HEK293 (cell line): ENCODE results near the gene TNXB.
A peak's percentile ranks its signal among the peaks of the same experiment; 100 is the strongest.

Experiments used
- CTCF ChIA-PET: fragments of 350-600 bp; formaldehyde crosslinking; extraction: SDS; loops from one replicate; lab custom pipeline; 2021; ENCODE audit warnings: antibody characterized with exemption; lab: Yijun Ruan, JAX
- POLR2A ChIA-PET: fragments of 300-600 bp; formaldehyde crosslinking; extraction: SDS; loops from one replicate; lab custom pipeline; 2020; ENCODE audit warnings: antibody characterized with exemption, inconsistent platforms; lab: Yijun Ruan, JAX
- H3K27ac ChIP-seq: fragments of 200-500 bp; sonication (Bioruptor generic); 2 replicates; pipeline ENCODE4 v1.5.1; 2014; ENCODE audit warnings: low read depth, low read length, control low read depth, inconsistent platforms; ENCODE audit errors: extremely low read depth
- H3K36me3 ChIP-seq, 2 experiments: fragments of 200-500 bp in 1 of 2; sonication (Bioruptor generic) in 1 of 2; 1 replicate in 1 of 2; 2 replicates in 1 of 2; pipeline ENCODE4 v1.5.1; 2014 to 2017; ENCODE audit warnings: inconsistent platforms in 2 of 2, low read length in 2 of 2; ENCODE audit not compliant: control insufficient read depth in 2 of 2, insufficient read depth in 1 of 2
- H3K4me1 ChIP-seq: fragments of 200-500 bp; sonication (Bioruptor generic); 2 replicates; pipeline ENCODE4 v1.5.1; 2014; ENCODE audit warnings: mild to moderate bottlenecking, low read length, inconsistent platforms; ENCODE audit not compliant: control insufficient read depth, insufficient read depth
- H3K4me3 ChIP-seq: 2 replicates; pipeline ENCODE4 v1.5.1; 2011; ENCODE audit warnings: low read depth, mild to moderate bottlenecking, control low read depth, low read length, moderate library complexity
- H3K9me3 ChIP-seq: fragments of 200-500 bp; sonication (Bioruptor generic); 2 replicates; pipeline ENCODE4 v1.5.1; 2014; ENCODE audit warnings: low read depth, low read length, inconsistent platforms; ENCODE audit not compliant: control insufficient read depth, insufficient read depth
- EGR2 ChIP-seq: fragments of 450-650 bp; formaldehyde crosslinking; IDR thresholded peaks from 2 replicates; pipeline ENCODE4 v1.5.1; 2016; ENCODE audit warnings: low read depth, missing biosample characterization, missing genetic modification characterization
- GLIS2 ChIP-seq: fragments of 450-650 bp; formaldehyde crosslinking; IDR thresholded peaks from 2 replicates; pipeline ENCODE4 v1.5.1; 2016; ENCODE audit warnings: missing biosample characterization, missing genetic modification characterization
- KLF10 ChIP-seq: fragments of 450-650 bp; IDR thresholded peaks from 2 replicates; pipeline ENCODE4 v1.5.1; 2018; ENCODE audit warnings: missing biosample characterization, mild to moderate bottlenecking, missing genetic modification characterization
- SP2 ChIP-seq: fragments of 450-650 bp; formaldehyde crosslinking; IDR thresholded peaks from 2 replicates; pipeline ENCODE4 v1.5.1; 2016; ENCODE audit warnings: missing biosample characterization, missing genetic modification characterization
- SP3 ChIP-seq: fragments of 450-650 bp; formaldehyde crosslinking; IDR thresholded peaks from 2 replicates; pipeline ENCODE4 v1.5.1; 2016; ENCODE audit warnings: missing biosample characterization, missing genetic modification characterization
- YY2 ChIP-seq: fragments of 450-650 bp; formaldehyde crosslinking; IDR thresholded peaks from 2 replicates; pipeline ENCODE4 v1.5.1; 2016; ENCODE audit warnings: missing biosample characterization, missing genetic modification characterization
- ZBTB48 ChIP-seq: fragments of 450-650 bp; formaldehyde crosslinking; IDR thresholded peaks from 2 replicates; pipeline ENCODE4 v1.5.1; 2016; ENCODE audit warnings: missing biosample characterization, missing genetic modification characterization
- ZBTB7A ChIP-seq: fragments of 450-650 bp; formaldehyde crosslinking; IDR thresholded peaks from 2 replicates; pipeline ENCODE4 v1.5.1; 2016; ENCODE audit warnings: low read depth, missing biosample characterization, missing genetic modification characterization
- ZBTB8A ChIP-seq: fragments of 450-650 bp; formaldehyde crosslinking; IDR thresholded peaks from 2 replicates; pipeline ENCODE4 v1.5.1; 2016; ENCODE audit warnings: missing biosample characterization, missing genetic modification characterization
- ZEB2 ChIP-seq: fragments of 450-650 bp; formaldehyde crosslinking; IDR thresholded peaks from 2 replicates; pipeline ENCODE4 v1.5.1; 2016; ENCODE audit warnings: missing biosample characterization, missing genetic modification characterization
- ZFHX2 ChIP-seq: fragments of 450-650 bp; formaldehyde crosslinking; conservative IDR thresholded peaks from 2 replicates; pipeline ENCODE4 v1.5.1; 2016; ENCODE audit warnings: missing biosample characterization, missing genetic modification characterization
- ZFP69B ChIP-seq: fragments of 450-650 bp; formaldehyde crosslinking; IDR thresholded peaks from 2 replicates; pipeline ENCODE4 v1.5.1; 2016; ENCODE audit warnings: missing biosample characterization, missing genetic modification characterization
- ZNF184 ChIP-seq: fragments of 450-650 bp; IDR thresholded peaks from 2 replicates; pipeline ENCODE4 v1.5.1; 2018; ENCODE audit warnings: missing biosample characterization, mild to moderate bottlenecking, missing genetic modification characterization
- ZNF2 ChIP-seq: fragments of 450-650 bp; formaldehyde crosslinking; IDR thresholded peaks from 2 replicates; pipeline ENCODE4 v1.5.1; 2016; ENCODE audit warnings: missing biosample characterization, missing genetic modification characterization
- ZNF221 ChIP-seq: fragments of 450-650 bp; formaldehyde crosslinking; IDR thresholded peaks from 2 replicates; pipeline ENCODE4 v1.5.1; 2017; ENCODE audit warnings: missing biosample characterization, missing genetic modification characterization, borderline replicate concordance
- ZNF335 ChIP-seq: fragments of 450-650 bp; formaldehyde crosslinking; conservative IDR thresholded peaks from 2 replicates; pipeline ENCODE4 v1.5.1; 2016; ENCODE audit warnings: missing biosample characterization, missing genetic modification characterization
- ZNF354C ChIP-seq: fragments of 450-650 bp; formaldehyde crosslinking; IDR thresholded peaks from 2 replicates; pipeline ENCODE4 v1.5.1; 2016; ENCODE audit warnings: missing biosample characterization, missing genetic modification characterization, low read depth, borderline replicate concordance
- ZNF366 ChIP-seq: fragments of 450-650 bp; formaldehyde crosslinking; conservative IDR thresholded peaks from 2 replicates; pipeline ENCODE4 v1.5.1; 2016; ENCODE audit warnings: missing biosample characterization, missing genetic modification characterization
- ZNF394 ChIP-seq: fragments of 450-650 bp; formaldehyde crosslinking; IDR thresholded peaks from 2 replicates; pipeline ENCODE4 v1.5.1; 2016; ENCODE audit warnings: missing biosample characterization, missing genetic modification characterization, mild to moderate bottlenecking, moderate library complexity, borderline replicate concordance
- ZNF561 ChIP-seq: fragments of 450-650 bp; IDR thresholded peaks from 2 replicates; pipeline ENCODE4 v1.5.1; 2018; ENCODE audit warnings: missing biosample characterization, missing genetic modification characterization, borderline replicate concordance
- TF ChIP-seq, protein P1 (sequence below): fragments of 450-650 bp; formaldehyde crosslinking; IDR thresholded peaks from 2 replicates; pipeline ENCODE4 v1.5.1; 2017; ENCODE audit warnings: missing biosample characterization, missing genetic modification characterization
- TF ChIP-seq, protein P2 (sequence below): fragments of 450-650 bp; formaldehyde crosslinking; IDR thresholded peaks from 2 replicates; pipeline ENCODE4 v1.5.1; 2017; ENCODE audit warnings: missing biosample characterization, missing genetic modification characterization
- TF ChIP-seq, protein P3 (sequence below): fragments of 450-650 bp; formaldehyde crosslinking; IDR thresholded peaks from 2 replicates; pipeline ENCODE4 v1.5.1; 2017; ENCODE audit warnings: missing biosample characterization, missing genetic modification characterization
- TF ChIP-seq, protein P4 (sequence below): fragments of 450-650 bp; formaldehyde crosslinking; IDR thresholded peaks from 2 replicates; pipeline ENCODE4 v1.5.1; 2016; ENCODE audit warnings: missing biosample characterization, missing genetic modification characterization, borderline replicate concordance

The TNXB gene

DNA sequence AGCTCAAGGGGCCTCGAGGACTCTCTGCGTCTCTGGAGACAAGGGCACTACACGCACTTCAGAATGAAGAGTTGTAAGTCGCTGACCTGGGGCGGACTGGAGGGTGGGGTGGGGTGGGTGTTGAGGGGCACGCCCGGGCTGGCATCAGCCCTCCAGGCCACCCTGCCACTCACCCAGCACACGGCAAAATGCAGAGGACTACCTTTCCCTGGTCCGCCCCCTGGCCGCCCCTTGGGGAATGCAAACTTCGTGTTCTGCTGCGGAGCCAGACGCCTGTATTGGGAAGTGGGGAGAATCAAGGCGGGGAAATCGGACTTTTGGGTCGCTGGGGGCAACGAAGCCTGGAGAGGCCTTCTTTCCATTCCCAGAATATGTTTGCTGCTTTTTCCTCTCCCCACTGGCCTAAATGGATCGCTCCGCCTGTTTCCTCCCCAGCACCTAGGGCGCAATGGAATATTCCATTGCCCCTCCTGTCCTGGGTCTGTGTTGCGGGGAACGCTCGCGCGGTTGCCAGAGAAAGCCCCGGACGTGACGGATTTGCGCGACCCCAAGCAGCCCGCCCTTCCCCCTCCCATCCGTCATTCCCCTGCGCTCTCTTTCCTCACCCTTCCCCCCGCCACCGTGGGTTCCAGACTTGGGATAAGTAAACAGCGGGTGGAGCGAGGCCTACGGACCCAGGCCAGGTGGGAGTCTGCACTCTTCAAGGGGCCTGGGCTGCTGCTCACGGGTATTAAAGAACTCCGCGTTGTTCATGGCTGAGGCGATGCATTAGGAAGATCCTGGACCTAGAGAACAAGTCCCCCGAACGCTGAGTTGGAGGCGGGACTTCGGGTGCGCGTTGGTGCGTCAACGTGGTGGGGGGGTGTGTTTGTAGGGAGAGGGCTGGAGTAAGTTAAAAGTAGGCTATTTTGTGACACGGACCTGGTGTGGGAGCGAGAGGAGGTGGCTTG is 44.7 kb upstream of the TNXB start, which contains the start of gene PPT2:
Gene PPT2, plus strand, starts transcription at position 578 of the 950 bp plus-strand sequence. CDS start 454 bp downstream, outside the sequence.
- Histone ChIP-seq H3K27ac (peak within 1 kb of the TSS; percentile 80), H3K36me3 (peaks cover 22 to 37% of the 10 kb centered on the region in 2 experiments), H3K4me3 (peak within 1 kb of the TSS; percentile 66), H3K4me1 (peaks cover 7% of the 10 kb centered on the region; the same call in 1 of the 2 replicates), H3K9me3 (no peaks in the 10 kb centered on the region)
- ChIA-PET CTCF (interaction anchor here (0.6 to 1.3 kb wide), 8 partner anchors 15 to 1223 kb away, joined by 3 to 21 read pairs (median 6); partner anchors contain the start of genes ATF6B and FKBPL), POLR2A (interaction anchor here (0.6 to 3.4 kb wide), 14 partner anchors 9 to 817 kb away, joined by 3 to 38 read pairs (median 6); partner anchors contain the start of genes AGPAT1, ATF6B, DDX39B and FKBPL)
- TF ChIP-seq ZNF221 = no peak
- peak; percentile 19; the same call in 1 of the 2 replicates for TF ChIP-seq ZBTB48 (tag by site-specific recombination)
- peak; percentile 77 for TF ChIP-seq SP2
- TF ChIP-seq ZFP69B (tag by site-specific recombination) = no peak; the same call in none of the 2 replicates
- TF ChIP-seq GLIS2 (tag by site-specific recombination) = peak; percentile 25
- TF ChIP-seq, protein P1, sequence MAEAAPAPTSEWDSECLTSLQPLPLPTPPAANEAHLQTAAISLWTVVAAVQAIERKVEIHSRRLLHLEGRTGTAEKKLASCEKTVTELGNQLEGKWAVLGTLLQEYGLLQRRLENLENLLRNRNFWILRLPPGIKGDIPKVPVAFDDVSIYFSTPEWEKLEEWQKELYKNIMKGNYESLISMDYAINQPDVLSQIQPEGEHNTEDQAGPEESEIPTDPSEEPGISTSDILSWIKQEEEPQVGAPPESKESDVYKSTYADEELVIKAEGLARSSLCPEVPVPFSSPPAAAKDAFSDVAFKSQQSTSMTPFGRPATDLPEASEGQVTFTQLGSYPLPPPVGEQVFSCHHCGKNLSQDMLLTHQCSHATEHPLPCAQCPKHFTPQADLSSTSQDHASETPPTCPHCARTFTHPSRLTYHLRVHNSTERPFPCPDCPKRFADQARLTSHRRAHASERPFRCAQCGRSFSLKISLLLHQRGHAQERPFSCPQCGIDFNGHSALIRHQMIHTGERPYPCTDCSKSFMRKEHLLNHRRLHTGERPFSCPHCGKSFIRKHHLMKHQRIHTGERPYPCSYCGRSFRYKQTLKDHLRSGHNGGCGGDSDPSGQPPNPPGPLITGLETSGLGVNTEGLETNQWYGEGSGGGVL (tag by site-specific recombination) = peak; percentile 93
- TF ChIP-seq ZFHX2 (tag by site-specific recombination) = peak; percentile 82
- peak; percentile 81 for TF ChIP-seq EGR2 (tag by site-specific recombination)
- peak; percentile 72 for TF ChIP-seq SP3
- TF ChIP-seq, protein P2, sequence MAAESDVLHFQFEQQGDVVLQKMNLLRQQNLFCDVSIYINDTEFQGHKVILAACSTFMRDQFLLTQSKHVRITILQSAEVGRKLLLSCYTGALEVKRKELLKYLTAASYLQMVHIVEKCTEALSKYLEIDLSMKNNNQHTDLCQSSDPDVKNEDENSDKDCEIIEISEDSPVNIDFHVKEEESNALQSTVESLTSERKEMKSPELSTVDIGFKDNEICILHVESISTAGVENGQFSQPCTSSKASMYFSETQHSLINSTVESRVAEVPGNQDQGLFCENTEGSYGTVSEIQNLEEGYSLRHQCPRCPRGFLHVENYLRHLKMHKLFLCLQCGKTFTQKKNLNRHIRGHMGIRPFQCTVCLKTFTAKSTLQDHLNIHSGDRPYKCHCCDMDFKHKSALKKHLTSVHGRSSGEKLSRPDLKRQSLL (tag by site-specific recombination) = no peak
- TF ChIP-seq ZNF366 (tag by site-specific recombination) = peak; percentile 61
- 0 out of 2 replicates have a peak, but pooled peaks have one; percentile 56 for TF ChIP-seq KLF10 (tag by site-specific recombination)
- 0 out of 2 replicates have a peak, but pooled peaks have one; percentile 8 for TF ChIP-seq ZNF184
- TF ChIP-seq, protein P3, sequence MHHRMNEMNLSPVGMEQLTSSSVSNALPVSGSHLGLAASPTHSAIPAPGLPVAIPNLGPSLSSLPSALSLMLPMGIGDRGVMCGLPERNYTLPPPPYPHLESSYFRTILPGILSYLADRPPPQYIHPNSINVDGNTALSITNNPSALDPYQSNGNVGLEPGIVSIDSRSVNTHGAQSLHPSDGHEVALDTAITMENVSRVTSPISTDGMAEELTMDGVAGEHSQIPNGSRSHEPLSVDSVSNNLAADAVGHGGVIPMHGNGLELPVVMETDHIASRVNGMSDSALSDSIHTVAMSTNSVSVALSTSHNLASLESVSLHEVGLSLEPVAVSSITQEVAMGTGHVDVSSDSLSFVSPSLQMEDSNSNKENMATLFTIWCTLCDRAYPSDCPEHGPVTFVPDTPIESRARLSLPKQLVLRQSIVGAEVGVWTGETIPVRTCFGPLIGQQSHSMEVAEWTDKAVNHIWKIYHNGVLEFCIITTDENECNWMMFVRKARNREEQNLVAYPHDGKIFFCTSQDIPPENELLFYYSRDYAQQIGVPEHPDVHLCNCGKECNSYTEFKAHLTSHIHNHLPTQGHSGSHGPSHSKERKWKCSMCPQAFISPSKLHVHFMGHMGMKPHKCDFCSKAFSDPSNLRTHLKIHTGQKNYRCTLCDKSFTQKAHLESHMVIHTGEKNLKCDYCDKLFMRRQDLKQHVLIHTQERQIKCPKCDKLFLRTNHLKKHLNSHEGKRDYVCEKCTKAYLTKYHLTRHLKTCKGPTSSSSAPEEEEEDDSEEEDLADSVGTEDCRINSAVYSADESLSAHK (tag by site-specific recombination) = 0 out of 2 replicates have a peak, but pooled peaks have one; percentile 19
- peak; percentile 88 for TF ChIP-seq ZBTB8A (tag by site-specific recombination)
- no peak for TF ChIP-seq YY2 (tag by site-specific recombination)
- TF ChIP-seq ZNF335 (tag by site-specific recombination) = peak; percentile 83
- peak; percentile 52; the same call in 1 of the 2 replicates for TF ChIP-seq ZNF2 (tag by site-specific recombination)
- peak; percentile 62; the same call in 1 of the 2 replicates for TF ChIP-seq ZEB2 (tag by site-specific recombination)
- no peak; the same call in 1 of the 2 replicates for TF ChIP-seq ZNF561 (tag by site-specific recombination)
- TF ChIP-seq, protein P4, sequence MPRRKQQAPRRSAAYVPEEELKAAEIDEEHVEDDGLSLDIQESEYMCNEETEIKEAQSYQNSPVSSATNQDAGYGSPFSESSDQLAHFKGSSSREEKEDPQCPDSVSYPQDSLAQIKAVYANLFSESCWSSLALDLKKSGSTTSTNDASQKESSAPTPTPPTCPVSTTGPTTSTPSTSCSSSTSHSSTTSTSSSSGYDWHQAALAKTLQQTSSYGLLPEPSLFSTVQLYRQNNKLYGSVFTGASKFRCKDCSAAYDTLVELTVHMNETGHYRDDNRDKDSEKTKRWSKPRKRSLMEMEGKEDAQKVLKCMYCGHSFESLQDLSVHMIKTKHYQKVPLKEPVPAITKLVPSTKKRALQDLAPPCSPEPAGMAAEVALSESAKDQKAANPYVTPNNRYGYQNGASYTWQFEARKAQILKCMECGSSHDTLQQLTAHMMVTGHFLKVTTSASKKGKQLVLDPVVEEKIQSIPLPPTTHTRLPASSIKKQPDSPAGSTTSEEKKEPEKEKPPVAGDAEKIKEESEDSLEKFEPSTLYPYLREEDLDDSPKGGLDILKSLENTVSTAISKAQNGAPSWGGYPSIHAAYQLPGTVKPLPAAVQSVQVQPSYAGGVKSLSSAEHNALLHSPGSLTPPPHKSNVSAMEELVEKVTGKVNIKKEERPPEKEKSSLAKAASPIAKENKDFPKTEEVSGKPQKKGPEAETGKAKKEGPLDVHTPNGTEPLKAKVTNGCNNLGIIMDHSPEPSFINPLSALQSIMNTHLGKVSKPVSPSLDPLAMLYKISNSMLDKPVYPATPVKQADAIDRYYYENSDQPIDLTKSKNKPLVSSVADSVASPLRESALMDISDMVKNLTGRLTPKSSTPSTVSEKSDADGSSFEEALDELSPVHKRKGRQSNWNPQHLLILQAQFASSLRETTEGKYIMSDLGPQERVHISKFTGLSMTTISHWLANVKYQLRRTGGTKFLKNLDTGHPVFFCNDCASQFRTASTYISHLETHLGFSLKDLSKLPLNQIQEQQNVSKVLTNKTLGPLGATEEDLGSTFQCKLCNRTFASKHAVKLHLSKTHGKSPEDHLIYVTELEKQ (tag by site-specific recombination) = peak; percentile 23; the same call in 1 of the 2 replicates
- peak; percentile 46; the same call in 1 of the 2 replicates for TF ChIP-seq ZBTB7A (tag by site-specific recombination)
- TF ChIP-seq ZNF394 (tag by site-specific recombination) = peak; percentile 36
- TF ChIP-seq ZNF354C (tag by site-specific recombination) = no peak
